HUES64 (cell line): Measurements from ENCODE around the gene NEURL1.
A peak's percentile ranks its signal among the peaks of the same experiment; 100 is the strongest.

ENCODE experiments used
- H3K27ac ChIP-seq: 2 replicates; pipeline ENCODE4 v1.7.0; 2013; ENCODE audit warnings: low read depth, low read length, inconsistent platforms
- H3K27me3 ChIP-seq: 2 replicates; pipeline ENCODE4 v1.6.1; 2013; ENCODE audit warnings: mild to moderate bottlenecking, low read length; ENCODE audit not compliant: insufficient read depth
- H3K36me3 ChIP-seq: 2 replicates; pipeline ENCODE4 v1.6.1; 2013; ENCODE audit warnings: mild to moderate bottlenecking, low read length; ENCODE audit not compliant: insufficient read depth
- H3K4me1 ChIP-seq: 2 replicates; pipeline ENCODE4 v1.6.1; 2013; ENCODE audit warnings: mild to moderate bottlenecking, low read length, moderate library complexity; ENCODE audit not compliant: insufficient read depth
- H3K4me3 ChIP-seq: 2 replicates; pipeline ENCODE4 v1.5.1; 2013; ENCODE audit warnings: mild to moderate bottlenecking, low read length, moderate library complexity
- H3K9ac ChIP-seq: 2 replicates; pipeline ENCODE4 v1.6.1; 2013; ENCODE audit warnings: mild to moderate bottlenecking, low read depth, low read length
- H3K9me3 ChIP-seq: 2 replicates; pipeline ENCODE4 v1.6.1; 2013; ENCODE audit warnings: low read depth, low read length; ENCODE audit not compliant: insufficient read depth
- WGBS: fragments of 150-250, 120-280 bp; methylation state at CpG from one replicate; pipeline ENCODE4 v1.1.7; 2013; ENCODE audit warnings: missing lambda C conversion rate; 5-methylcytosine and 5-hydroxymethylcytosine counted together

The NEURL1 gene

GRCh38 chr10:103637011-103637410 is 143.5 kb downstream of the NEURL1 start:
- Histone ChIP-seq H3K27ac (peak overlapping the region; percentile 67; the same call in 1 of the 2 replicates), H3K4me3 (no peak overlapping the region), H3K9ac (no peak overlapping the region), H3K36me3 (no peaks in the 10 kb centered on the region), H3K4me1 (peaks cover 32% of the 10 kb centered on the region), H3K9me3 (no peaks in the 10 kb centered on the region), H3K27me3 (no peaks in the 10 kb centered on the region)
- WGBS, result 91% methylated on average over 10 of the region's 10 CpGs

- H3K27ac ChIP-seq, result no peak overlapping the region; the same call in 1 of the 2 replicates
- WGBS, result 89% methylated on average over 19 of the region's 19 CpGs
- no peaks in the 10 kb centered on the region for H3K36me3 ChIP-seq
Measured at GRCh38 chr10:103637927-103638557, 144.5 kb downstream of the NEURL1 start.

GRCh38 chr10:103638948-103639347 is 145.4 kb downstream of the NEURL1 start:
- 96% methylated on average over 8 of the region's 8 CpGs for WGBS
- Histone ChIP-seq H3K27me3 (no peaks in the 10 kb centered on the region), H3K36me3 (no peaks in the 10 kb centered on the region), H3K4me3 (no peak overlapping the region), H3K9me3 (no peaks in the 10 kb centered on the region), H3K4me1 (peaks cover 32% of the 10 kb centered on the region), H3K27ac (0 out of 2 replicates have a peak overlapping the region, but pooled peaks have one; percentile 6), H3K9ac (no peak overlapping the region)

More at GRCh38 chr10:103637927-103638557, 144.5 kb downstream of the NEURL1 start:
- no peaks in the 10 kb centered on the region for H3K27me3 ChIP-seq
- peaks cover 32% of the 10 kb centered on the region for H3K4me1 ChIP-seq
- no peak overlapping the region for H3K4me3 ChIP-seq
- H3K9me3 ChIP-seq, result no peaks in the 10 kb centered on the region
- H3K9ac ChIP-seq, result no peak overlapping the region

GRCh38 chr10:103640436-103641181 is 147.1 kb downstream of the NEURL1 start:
- Histone ChIP-seq H3K36me3 (no peaks in the 10 kb centered on the region), H3K9ac (no peak overlapping the region), H3K4me1 (peaks cover 34% of the 10 kb centered on the region), H3K9me3 (no peaks in the 10 kb centered on the region), H3K4me3 (no peak overlapping the region), H3K27me3 (no peaks in the 10 kb centered on the region), H3K27ac (no peak overlapping the region)
- WGBS, result 91% methylated on average over 11 of the region's 11 CpGs

GRCh38 chr10:103641326-103641725 is 147.8 kb downstream of the NEURL1 start:
- Histone ChIP-seq H3K36me3 (no peaks in the 10 kb centered on the region), H3K9me3 (no peaks in the 10 kb centered on the region), H3K9ac (no peak overlapping the region), H3K27ac (no peak overlapping the region), H3K27me3 (no peaks in the 10 kb centered on the region), H3K4me3 (no peak overlapping the region), H3K4me1 (peaks cover 33% of the 10 kb centered on the region)
- 91% methylated on average over 4 of the region's 4 CpGs for WGBS
